ENCODE measurements around the gene TECPR2. TPM values are rescaled to one million over a fixed set of nuclear protein-coding genes. Genes with fewer than 3 reads are reported as not detected.

Gene TECPR2
- total and polyA plus RNA-seq, 10 donors = 1.1 to 46.6 (median 26.7) TPM

- Histone ChIP-seq H3K4me3 (no peak overlapping the region), H3K27me3 (replicated peaks in 1 of 7) (no peaks in the 10 kb centered on the region), H3K9me3 (no peaks in the 10 kb centered on the region), H3K27ac (no peak overlapping the region), H3K4me1 (peaks cover 0 to 11% (median 5%) of the 10 kb centered on the region in 6 donors), H3K36me3 (peaks cover 0 to 93% (median 65%) of the 10 kb centered on the region in 6 donors)
- 89 to 98% (median 94%) methylated on average over 14 to 15 of the region's 15 CpGs for WGBS, 5 donors
- DNase-seq = no peak
- TF ChIP-seq POLR2A (IDR thresholded peaks at IDR 0.05) = no peak
- TF ChIP-seq POLR2AphosphoS5 (IDR thresholded peaks at IDR 0.05) = no peak
- no peak for TF ChIP-seq CTCF (IDR thresholded peaks at IDR 0.05 in 8 of 11, conservative IDR thresholded peaks at IDR 0.05 in 3 of 11)
- intact Hi-C loops (cut with DNase I; ENCODE audit: low total_unique reads) = no loop called here
Measured at GRCh38 chr14:102442241-102443211, 79.8 kb downstream of the TECPR2 start.

GRCh38 chr14:102445066-102445465 lies 82.3 kb downstream of the TECPR2 start:
- no peak overlapping the region for H3K4me3 ChIP-seq
- no peaks in the 10 kb centered on the region for H3K9me3 ChIP-seq
- no peaks in the 10 kb centered on the region for H3K27me3 ChIP-seq (replicated peaks in 1 of 7)
- no peaks in the 10 kb centered on the region for H3K4me1 ChIP-seq
- 84 to 92% (median 88%) methylated on average over 7 of the region's 7 CpGs for WGBS, 5 donors
- intact Hi-C loops (cut with DNase I; ENCODE audit: low total_unique reads) = no loop called here
- TF ChIP-seq POLR2A (IDR thresholded peaks at IDR 0.05) (no peak), CTCF (IDR thresholded peaks at IDR 0.05 in 8 of 11, conservative IDR thresholded peaks at IDR 0.05 in 3 of 11) (no peak), POLR2AphosphoS5 (IDR thresholded peaks at IDR 0.05) (no peak)
- DNase-seq = no peak
- H3K27ac ChIP-seq = no peak overlapping the region
- H3K36me3 ChIP-seq = peaks cover 0 to 100% (median 74%) of the 10 kb centered on the region in 6 donors

- 81 to 95% (median 89%) methylated on average over 15 of the region's 15 CpGs for WGBS, 5 donors
Measured at GRCh38 chr14:102445641-102446040, 82.9 kb downstream of the TECPR2 start.

More at GRCh38 chr14:102445641-102446040, 82.9 kb downstream of the TECPR2 start:
- Histone ChIP-seq H3K4me3 (no peak overlapping the region), H3K36me3 (peaks cover 0 to 100% (median 74%) of the 10 kb centered on the region in 6 donors), H3K9me3 (no peaks in the 10 kb centered on the region), H3K27me3 (replicated peaks in 1 of 7) (no peaks in the 10 kb centered on the region), H3K27ac (no peak overlapping the region), H3K4me1 (no peaks in the 10 kb centered on the region)
- no peak for DNase-seq
- TF ChIP-seq POLR2A (IDR thresholded peaks at IDR 0.05) (no peak), POLR2AphosphoS5 (IDR thresholded peaks at IDR 0.05) (no peak), CTCF (IDR thresholded peaks at IDR 0.05 in 8 of 11, conservative IDR thresholded peaks at IDR 0.05 in 3 of 11) (no peak)
- intact Hi-C loops (cut with DNase I; ENCODE audit: low total_unique reads) = no loop called here

Measured in spleen (tissue), 11 donors.